DOHH2 (cell line): ENCODE measurements around the gene NAXD.

Experiments
- EZH2phosphoT487 ChIP-seq: fragments of 200-600 bp; sonication (generic); IDR thresholded peaks from 2 replicates; pipeline ENCODE4 v1.6.1; 2017; ENCODE audit warnings: borderline replicate concordance, mild to moderate bottlenecking, antibody characterized with exemption, low read length, moderate library complexity, mixed read lengths
- TF ChIP-seq, protein P1 (sequence below): fragments of 200-600 bp; sonication (generic); IDR thresholded peaks from one replicate; pipeline ENCODE4 v1.5.1; 2014; ENCODE audit warnings: antibody characterized with exemption, mild to moderate bottlenecking, low read depth, low read length; ENCODE audit not compliant: poor library complexity, severe bottlenecking

DNA sequence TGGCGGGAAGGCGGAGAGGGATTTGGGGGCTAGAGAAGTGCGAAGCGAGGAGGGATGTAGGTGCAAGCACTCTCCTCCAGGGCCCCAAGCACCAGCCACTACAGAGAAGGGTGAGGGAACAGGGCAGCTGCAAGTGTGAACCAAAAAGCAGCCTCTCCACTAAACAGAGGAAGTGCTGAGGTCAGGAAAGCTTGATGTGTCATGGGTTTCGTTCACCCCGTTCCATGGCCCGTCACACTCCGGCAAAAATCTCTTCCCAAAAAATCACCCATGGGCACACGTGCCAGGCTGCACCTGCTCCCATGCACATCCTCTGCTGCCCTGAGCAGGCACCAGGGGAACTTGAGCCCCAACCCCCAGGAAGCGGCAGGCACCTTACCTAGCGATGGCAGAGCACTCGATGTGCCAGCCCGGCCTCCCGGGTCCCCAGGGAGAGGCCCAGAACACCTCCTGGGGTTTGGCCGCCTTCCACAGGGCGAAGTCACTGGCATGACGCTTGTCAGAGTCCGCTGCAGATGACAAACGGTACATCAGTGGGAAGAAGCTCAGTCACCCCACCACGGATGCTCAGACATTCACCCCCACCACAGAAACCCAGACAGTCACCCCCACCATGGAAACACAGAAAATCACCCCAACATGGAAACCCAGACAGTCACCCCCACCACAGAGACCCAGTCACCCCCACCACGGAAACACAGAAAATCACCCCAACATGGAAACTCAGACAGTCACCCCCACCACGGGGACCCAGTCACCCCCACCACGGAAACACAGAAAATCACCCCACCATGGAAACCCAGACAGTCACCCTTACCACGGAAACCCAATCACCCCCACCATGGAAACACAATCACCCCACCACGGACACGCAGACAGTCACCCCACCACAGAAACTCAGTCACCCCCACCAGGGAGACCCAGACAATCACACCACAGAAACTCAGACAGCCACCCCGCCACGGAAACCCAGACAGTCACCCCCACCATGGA, 61.5 kb downstream of the NAXD start:
- TF ChIP-seq, protein P1, sequence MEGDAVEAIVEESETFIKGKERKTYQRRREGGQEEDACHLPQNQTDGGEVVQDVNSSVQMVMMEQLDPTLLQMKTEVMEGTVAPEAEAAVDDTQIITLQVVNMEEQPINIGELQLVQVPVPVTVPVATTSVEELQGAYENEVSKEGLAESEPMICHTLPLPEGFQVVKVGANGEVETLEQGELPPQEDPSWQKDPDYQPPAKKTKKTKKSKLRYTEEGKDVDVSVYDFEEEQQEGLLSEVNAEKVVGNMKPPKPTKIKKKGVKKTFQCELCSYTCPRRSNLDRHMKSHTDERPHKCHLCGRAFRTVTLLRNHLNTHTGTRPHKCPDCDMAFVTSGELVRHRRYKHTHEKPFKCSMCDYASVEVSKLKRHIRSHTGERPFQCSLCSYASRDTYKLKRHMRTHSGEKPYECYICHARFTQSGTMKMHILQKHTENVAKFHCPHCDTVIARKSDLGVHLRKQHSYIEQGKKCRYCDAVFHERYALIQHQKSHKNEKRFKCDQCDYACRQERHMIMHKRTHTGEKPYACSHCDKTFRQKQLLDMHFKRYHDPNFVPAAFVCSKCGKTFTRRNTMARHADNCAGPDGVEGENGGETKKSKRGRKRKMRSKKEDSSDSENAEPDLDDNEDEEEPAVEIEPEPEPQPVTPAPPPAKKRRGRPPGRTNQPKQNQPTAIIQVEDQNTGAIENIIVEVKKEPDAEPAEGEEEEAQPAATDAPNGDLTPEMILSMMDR, result peak; percentile 14
- no peak for TF ChIP-seq EZH2phosphoT487
